ENCODE measurements around the gene TPBGL. TPM values are rescaled to one million over a fixed set of nuclear protein-coding genes. Genes with fewer than 3 reads are reported as not detected.

Gene TPBGL
- total RNA-seq, 2 experiments from 2014 or later = 0.14 to 0.28 TPM

- H3K36me3 Mint-ChIP-seq = peaks cover 3% of the 10 kb centered on the region
- ATAC-seq (ENCODE audit: low read depth) (peak; percentile 9), DNase-seq (peak; percentile 29)
- peak overlapping the region; percentile 33 for H3K27ac Mint-ChIP-seq
- POLR2A ChIA-PET = interaction anchor here (1.0 kb wide), 1 partner anchor 135 kb away, joined by 3 read pairs; no protein-coding TSS in a partner anchor
- H3K27me3 Mint-ChIP-seq = no peaks in the 10 kb centered on the region
- H3K4me3 Mint-ChIP-seq = no peak overlapping the region
- no peaks in the 10 kb centered on the region for H3K9me3 Mint-ChIP-seq
- peaks cover 30% of the 10 kb centered on the region for H3K4me1 Mint-ChIP-seq
Observed at GRCh38 chr11:75264356-75264755, 23.8 kb downstream of the TPBGL start.

GRCh38 chr11:75264971-75265370 is 24.4 kb downstream of the TPBGL start:
- Mint-ChIP-seq H3K4me3 (no peak overlapping the region), H3K36me3 (peaks cover 3% of the 10 kb centered on the region), H3K27me3 (no peaks in the 10 kb centered on the region), H3K9me3 (no peaks in the 10 kb centered on the region), H3K27ac (no peak overlapping the region), H3K4me1 (peaks cover 26% of the 10 kb centered on the region)
- ATAC-seq (ENCODE audit: low read depth) = no peak
- DNase-seq = peak; percentile 21
- POLR2A ChIA-PET = interaction anchor here (0.6 kb wide), 1 partner anchor 8 kb away, joined by 3 read pairs; no protein-coding TSS in a partner anchor

- peaks cover 3% of the 10 kb centered on the region for H3K36me3 Mint-ChIP-seq
- POLR2A ChIA-PET = interaction anchor here (1.0 kb wide), 1 partner anchor 9 kb away, joined by 3 read pairs; no protein-coding TSS in a partner anchor
- H3K27ac Mint-ChIP-seq = no peak overlapping the region
- H3K9me3 Mint-ChIP-seq = no peaks in the 10 kb centered on the region
- no peak for ATAC-seq (ENCODE audit: low read depth)
- H3K27me3 Mint-ChIP-seq = no peaks in the 10 kb centered on the region
- no peak overlapping the region for H3K4me3 Mint-ChIP-seq
- peak; percentile 20 for DNase-seq
- H3K4me1 Mint-ChIP-seq = peaks cover 19% of the 10 kb centered on the region
Observed at GRCh38 chr11:75265851-75266531, 25.4 kb downstream of the TPBGL start.

GRCh38 chr11:75267171-75267970 is 26.8 kb downstream of the TPBGL start:
- peaks cover 5% of the 10 kb centered on the region for H3K36me3 Mint-ChIP-seq
- peaks cover 15% of the 10 kb centered on the region for H3K4me1 Mint-ChIP-seq
- ATAC-seq (ENCODE audit: low read depth) (no peak), DNase-seq (peak; percentile 24)
- no peak overlapping the region for H3K27ac Mint-ChIP-seq
- no peak overlapping the region for H3K4me3 Mint-ChIP-seq
- POLR2A ChIA-PET = interaction anchor here (1.0 kb wide), 1 partner anchor 8 kb away, joined by 3 read pairs; no protein-coding TSS in a partner anchor
- H3K27me3 Mint-ChIP-seq = no peaks in the 10 kb centered on the region
- no peaks in the 10 kb centered on the region for H3K9me3 Mint-ChIP-seq

GRCh38 chr11:75268626-75269366 is 28.2 kb downstream of the TPBGL start:
- no peak overlapping the region for H3K4me3 Mint-ChIP-seq
- H3K27ac Mint-ChIP-seq = no peak overlapping the region
- H3K9me3 Mint-ChIP-seq = no peaks in the 10 kb centered on the region
- no peaks in the 10 kb centered on the region for H3K27me3 Mint-ChIP-seq
- ATAC-seq (ENCODE audit: low read depth) (no peak), DNase-seq (peak; percentile 24)
- peaks cover 15% of the 10 kb centered on the region for H3K4me1 Mint-ChIP-seq
- POLR2A ChIA-PET = no interaction called here
- H3K36me3 Mint-ChIP-seq = peaks cover 7% of the 10 kb centered on the region

GRCh38 chr11:75269367-75269660 is 28.7 kb downstream of the TPBGL start:
- POLR2A ChIA-PET = no interaction called here
- ATAC-seq (ENCODE audit: low read depth) (no peak), DNase-seq (peak; percentile 4)
- Mint-ChIP-seq H3K27me3 (no peaks in the 10 kb centered on the region), H3K4me3 (no peak overlapping the region), H3K36me3 (peaks cover 11% of the 10 kb centered on the region), H3K9me3 (no peaks in the 10 kb centered on the region), H3K4me1 (peaks cover 11% of the 10 kb centered on the region), H3K27ac (no peak overlapping the region)

- Mint-ChIP-seq H3K36me3 (peaks cover 11% of the 10 kb centered on the region), H3K27me3 (no peaks in the 10 kb centered on the region), H3K27ac (no peak overlapping the region), H3K9me3 (no peaks in the 10 kb centered on the region), H3K4me1 (peaks cover 6% of the 10 kb centered on the region), H3K4me3 (no peak overlapping the region)
- no peak for ATAC-seq (ENCODE audit: low read depth)
- POLR2A ChIA-PET = no interaction called here
- DNase-seq = peak; percentile 15
Observed at GRCh38 chr11:75269896-75270295, 29.3 kb downstream of the TPBGL start.

- H3K27ac Mint-ChIP-seq = peak overlapping the region; percentile 78
- no peaks in the 10 kb centered on the region for H3K9me3 Mint-ChIP-seq
- ATAC-seq (ENCODE audit: low read depth) = no peak
- peak; percentile 21 for DNase-seq
- no peaks in the 10 kb centered on the region for H3K27me3 Mint-ChIP-seq
- no peak overlapping the region for H3K4me3 Mint-ChIP-seq
- POLR2A ChIA-PET = no interaction called here
- peaks cover 13% of the 10 kb centered on the region for H3K36me3 Mint-ChIP-seq
- H3K4me1 Mint-ChIP-seq = peaks cover 14% of the 10 kb centered on the region
Observed at GRCh38 chr11:75270896-75271418, 30.4 kb downstream of the TPBGL start.

- Mint-ChIP-seq H3K27me3 (no peaks in the 10 kb centered on the region), H3K9me3 (no peaks in the 10 kb centered on the region), H3K27ac (peak overlapping the region; percentile 78), H3K36me3 (peaks cover 16% of the 10 kb centered on the region), H3K4me1 (peaks cover 21% of the 10 kb centered on the region), H3K4me3 (no peak overlapping the region)
- ATAC-seq (ENCODE audit: low read depth) (no peak), DNase-seq (peak; percentile 16)
- POLR2A ChIA-PET = no interaction called here
Observed at GRCh38 chr11:75271730-75272129, 31.2 kb downstream of the TPBGL start.

- POLR2A ChIA-PET = no interaction called here
- peak overlapping the region; percentile 83 for H3K27ac Mint-ChIP-seq
- DNase-seq = peak; percentile 15
- no peak overlapping the region for H3K4me3 Mint-ChIP-seq
- no peaks in the 10 kb centered on the region for H3K27me3 Mint-ChIP-seq
- H3K36me3 Mint-ChIP-seq = peaks cover 23% of the 10 kb centered on the region
- ATAC-seq (ENCODE audit: low read depth) = no peak
- H3K4me1 Mint-ChIP-seq = peaks cover 27% of the 10 kb centered on the region
- H3K9me3 Mint-ChIP-seq = no peaks in the 10 kb centered on the region
Observed at GRCh38 chr11:75272391-75272790, 31.8 kb downstream of the TPBGL start.

GRCh38 chr11:75272821-75273301 is 32.3 kb downstream of the TPBGL start:
- H3K4me1 Mint-ChIP-seq = peaks cover 31% of the 10 kb centered on the region
- peaks cover 27% of the 10 kb centered on the region for H3K36me3 Mint-ChIP-seq
- H3K27me3 Mint-ChIP-seq = no peaks in the 10 kb centered on the region
- peak overlapping the region; percentile 83 for H3K27ac Mint-ChIP-seq
- DNase-seq (peak; percentile 27), ATAC-seq (ENCODE audit: low read depth) (no peak)
- no peak overlapping the region for H3K4me3 Mint-ChIP-seq
- POLR2A ChIA-PET = interaction anchor here (1.2 kb wide), 1 partner anchor 8 kb away, joined by 3 read pairs; no protein-coding TSS in a partner anchor
- no peaks in the 10 kb centered on the region for H3K9me3 Mint-ChIP-seq

- no peaks in the 10 kb centered on the region for H3K9me3 Mint-ChIP-seq
- no peaks in the 10 kb centered on the region for H3K27me3 Mint-ChIP-seq
- H3K36me3 Mint-ChIP-seq = peaks cover 26% of the 10 kb centered on the region
- H3K4me3 Mint-ChIP-seq = no peak overlapping the region
- ATAC-seq (ENCODE audit: low read depth) (no peak), DNase-seq (peak; percentile 25)
- H3K27ac Mint-ChIP-seq = peak overlapping the region; percentile 81
- peaks cover 32% of the 10 kb centered on the region for H3K4me1 Mint-ChIP-seq
- POLR2A ChIA-PET = interaction anchor here (1.2 to 2.3 kb wide), 3 partner anchors 9 to 109 kb away, joined by 3 to 9 read pairs (median 5); no protein-coding TSS in a partner anchor
Observed at GRCh38 chr11:75273411-75274391, 33.1 kb downstream of the TPBGL start.

Data from activated naive CD8-positive, alpha-beta T cell treated with anti-CD3 and anti-CD28 coated beads, Interleukin-2, amount 10 ng/mL, durations not matched to agents 7 days and 5 days (primary cell).